ENCODE results near the gene SHROOM1. TPM values are rescaled to one million over a fixed set of nuclear protein-coding genes. Genes with fewer than 3 reads are reported as not detected.

The SHROOM1 gene
- total and polyA plus RNA-seq, 2 experiments from 2014 or later: 2.5 to 5.4 TPM

GRCh38 chr5:132872788-132873118 is 42.3 kb upstream of the SHROOM1 start:
- no peak for DNase-seq (ENCODE audit: low spot score)
- Mint-ChIP-seq H3K36me3 (ENCODE audit: low read depth) (peaks cover 24% of the 10 kb centered on the region), H3K27me3 (ENCODE audit: insufficient read depth, low read depth, poor library complexity) (peaks cover 6% of the 10 kb centered on the region), H3K4me1 (no peaks in the 10 kb centered on the region), H3K9me3 (no peaks in the 10 kb centered on the region), H3K27ac (no peak overlapping the region), H3K4me3 (no peak overlapping the region)
- no peaks in the 10 kb centered on the region for H3K4me1 ChIP-seq (ENCODE audit: insufficient read depth)
- H2AFZ ChIP-seq: no peak overlapping the region
- no peak overlapping the region; the same call in 1 of the 2 replicates for H3K27ac ChIP-seq (ENCODE audit: low read depth)
- H3K36me3 ChIP-seq (ENCODE audit: insufficient read depth): peaks cover 10% of the 10 kb centered on the region
- ATAC-seq: no peak
- peaks cover 8% of the 10 kb centered on the region for H3K79me2 ChIP-seq (replicated peaks; ENCODE audit: insufficient read depth)
- H3F3A ChIP-seq (replicated peaks; ENCODE audit: low read depth): peaks cover 12% of the 10 kb centered on the region
- no peak for TF ChIP-seq NANOG (IDR thresholded peaks at IDR 0.05; ENCODE audit: borderline replicate concordance)
- no peak for TF ChIP-seq ZNF114 (CRISPR knock-in tag; IDR thresholded peaks at IDR 0.05)
- TF ChIP-seq, protein P1, sequence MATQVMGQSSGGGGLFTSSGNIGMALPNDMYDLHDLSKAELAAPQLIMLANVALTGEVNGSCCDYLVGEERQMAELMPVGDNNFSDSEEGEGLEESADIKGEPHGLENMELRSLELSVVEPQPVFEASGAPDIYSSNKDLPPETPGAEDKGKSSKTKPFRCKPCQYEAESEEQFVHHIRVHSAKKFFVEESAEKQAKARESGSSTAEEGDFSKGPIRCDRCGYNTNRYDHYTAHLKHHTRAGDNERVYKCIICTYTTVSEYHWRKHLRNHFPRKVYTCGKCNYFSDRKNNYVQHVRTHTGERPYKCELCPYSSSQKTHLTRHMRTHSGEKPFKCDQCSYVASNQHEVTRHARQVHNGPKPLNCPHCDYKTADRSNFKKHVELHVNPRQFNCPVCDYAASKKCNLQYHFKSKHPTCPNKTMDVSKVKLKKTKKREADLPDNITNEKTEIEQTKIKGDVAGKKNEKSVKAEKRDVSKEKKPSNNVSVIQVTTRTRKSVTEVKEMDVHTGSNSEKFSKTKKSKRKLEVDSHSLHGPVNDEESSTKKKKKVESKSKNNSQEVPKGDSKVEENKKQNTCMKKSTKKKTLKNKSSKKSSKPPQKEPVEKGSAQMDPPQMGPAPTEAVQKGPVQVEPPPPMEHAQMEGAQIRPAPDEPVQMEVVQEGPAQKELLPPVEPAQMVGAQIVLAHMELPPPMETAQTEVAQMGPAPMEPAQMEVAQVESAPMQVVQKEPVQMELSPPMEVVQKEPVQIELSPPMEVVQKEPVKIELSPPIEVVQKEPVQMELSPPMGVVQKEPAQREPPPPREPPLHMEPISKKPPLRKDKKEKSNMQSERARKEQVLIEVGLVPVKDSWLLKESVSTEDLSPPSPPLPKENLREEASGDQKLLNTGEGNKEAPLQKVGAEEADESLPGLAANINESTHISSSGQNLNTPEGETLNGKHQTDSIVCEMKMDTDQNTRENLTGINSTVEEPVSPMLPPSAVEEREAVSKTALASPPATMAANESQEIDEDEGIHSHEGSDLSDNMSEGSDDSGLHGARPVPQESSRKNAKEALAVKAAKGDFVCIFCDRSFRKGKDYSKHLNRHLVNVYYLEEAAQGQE (IDR thresholded peaks at IDR 0.05; ENCODE audit: unreplicated experiment): no peak
- TF ChIP-seq, protein P2, sequence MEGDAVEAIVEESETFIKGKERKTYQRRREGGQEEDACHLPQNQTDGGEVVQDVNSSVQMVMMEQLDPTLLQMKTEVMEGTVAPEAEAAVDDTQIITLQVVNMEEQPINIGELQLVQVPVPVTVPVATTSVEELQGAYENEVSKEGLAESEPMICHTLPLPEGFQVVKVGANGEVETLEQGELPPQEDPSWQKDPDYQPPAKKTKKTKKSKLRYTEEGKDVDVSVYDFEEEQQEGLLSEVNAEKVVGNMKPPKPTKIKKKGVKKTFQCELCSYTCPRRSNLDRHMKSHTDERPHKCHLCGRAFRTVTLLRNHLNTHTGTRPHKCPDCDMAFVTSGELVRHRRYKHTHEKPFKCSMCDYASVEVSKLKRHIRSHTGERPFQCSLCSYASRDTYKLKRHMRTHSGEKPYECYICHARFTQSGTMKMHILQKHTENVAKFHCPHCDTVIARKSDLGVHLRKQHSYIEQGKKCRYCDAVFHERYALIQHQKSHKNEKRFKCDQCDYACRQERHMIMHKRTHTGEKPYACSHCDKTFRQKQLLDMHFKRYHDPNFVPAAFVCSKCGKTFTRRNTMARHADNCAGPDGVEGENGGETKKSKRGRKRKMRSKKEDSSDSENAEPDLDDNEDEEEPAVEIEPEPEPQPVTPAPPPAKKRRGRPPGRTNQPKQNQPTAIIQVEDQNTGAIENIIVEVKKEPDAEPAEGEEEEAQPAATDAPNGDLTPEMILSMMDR (conservative IDR thresholded peaks at IDR 0.05; ENCODE audit: low read depth in 2 of 2): no peak
- TF ChIP-seq CREB1 (CRISPR knock-in tag; IDR thresholded peaks at IDR 0.05; ENCODE audit: low read depth): no peak
- TF ChIP-seq EZH2phosphoT487 (IDR thresholded peaks at IDR 0.05; ENCODE audit: unreplicated experiment): no peak
- no peak for TF ChIP-seq ETS1 (IDR thresholded peaks at IDR 0.05)
- no peak for TF ChIP-seq EZH2 (IDR thresholded peaks at IDR 0.05; ENCODE audit: low read depth, unreplicated experiment)
- TF ChIP-seq POLR2AphosphoS5 (IDR thresholded peaks at IDR 0.05; ENCODE audit: low read depth): no peak; the same call in 1 of the 2 replicates
- no peak for TF ChIP-seq ZNF462 (CRISPR knock-in tag; IDR thresholded peaks at IDR 0.05)
- no peak for TF ChIP-seq JUNB (IDR thresholded peaks at IDR 0.05; ENCODE audit: unreplicated experiment)
- H4K20me1 ChIP-seq (replicated peaks; ENCODE audit: insufficient read depth): peaks cover under 1% of the 10 kb centered on the region
- no peak overlapping the region for H3K4me2 ChIP-seq
- no peaks in the 10 kb centered on the region for H3K27me3 ChIP-seq (ENCODE audit: insufficient read depth)
- H3K4me3 ChIP-seq: no peak overlapping the region
- no peaks in the 10 kb centered on the region for H3K9me2 ChIP-seq (ENCODE audit: insufficient read depth)
